ENCODE measurements around the gene NRM. TPM values are rescaled to one million over a fixed set of nuclear protein-coding genes. Genes with fewer than 3 reads are reported as not detected.

NRM gene
- total and polyA plus RNA-seq, 2 of the 13 experiments (the other 11 are each of a cell fraction or from before 2014, with no cell fraction given), result 12.5 to 16.0 TPM

DNA sequence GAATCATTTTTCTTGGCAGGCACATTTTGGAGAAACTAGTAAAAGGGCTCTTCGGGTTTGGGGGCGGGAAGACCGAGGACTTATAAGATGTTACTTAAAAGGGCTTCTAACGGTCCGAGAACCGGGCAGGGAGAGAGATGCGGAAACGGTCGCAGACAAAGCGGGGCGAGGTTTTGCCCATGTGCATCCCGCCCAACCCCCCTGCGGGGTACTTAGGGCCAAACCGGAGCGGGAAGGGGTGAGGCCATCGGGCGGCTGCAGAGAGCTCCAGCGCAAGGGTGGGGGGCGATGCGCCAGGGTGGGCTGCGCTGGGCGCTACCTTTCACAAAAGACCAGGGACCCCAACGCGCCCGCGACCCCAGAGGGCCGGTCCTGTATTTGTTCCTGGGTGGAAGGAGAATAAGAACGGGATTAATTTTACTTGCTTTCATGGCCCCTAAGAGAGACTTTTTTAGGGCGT is 30.0 kb upstream of the NRM start:
- Histone ChIP-seq H3K27ac (ENCODE audit: extremely low read length, insufficient read depth, low read length) (peak overlapping the region; percentile 96), H3K9me3 (ENCODE audit: low read length) (no peaks in the 10 kb centered on the region), H3K79me2 (ENCODE audit: insufficient read depth, low read length) (peaks cover 46% of the 10 kb centered on the region), H3K9ac (ENCODE audit: insufficient read depth, low read depth, low read length) (peak overlapping the region; percentile 96), H4K20me1 (ENCODE audit: insufficient read depth, low read length) (peaks cover 43% of the 10 kb centered on the region), H3K4me2 (ENCODE audit: low read depth, low read length) (peak overlapping the region; percentile 66), H3K36me3 (replicated peaks in 1 of 2; ENCODE audit: control insufficient read depth in 1 of 2, insufficient read depth in 2 of 2, low read length in 2 of 2) (peaks cover 13 to 35% of the 10 kb centered on the region in 2 experiments), H2AFZ (ENCODE audit: low read length) (no peak overlapping the region), H3K4me3 (replicated peaks in 1 of 3; ENCODE audit: insufficient read depth in 1 of 3, low read depth in 2 of 3, low read length in 3 of 3) (peak overlapping the region; percentile 89 to 94 (median 90)), H3K4me1 (ENCODE audit: insufficient read depth, low read length) (peaks cover 63% of the 10 kb centered on the region), H3K27me3 (ENCODE audit: control insufficient read depth in 1 of 2, insufficient read depth in 2 of 2, low read length in 2 of 2) (no peaks in the 10 kb centered on the region; a peak in 1 of 5 replicates)
- under 1% methylated on average over 29 of the region's 29 CpGs for WGBS (ENCODE audit: low lambda C conversion rate)
- intact Hi-C loops (cut with micrococcal nuclease; ENCODE audit: unreplicated experiment) (loop anchor here (1.0 to 5.0 kb wide), 4 partner anchors 29 to 238 kb away; partner anchors contain the start of genes MRPS18B and PPP1R10), in situ Hi-C loops (cut with HindIII; ENCODE audit: extremely low pct_ligation_motif_present, low pct_unique_long_range_greater_than_20kb) (loop anchor here (5.0 to 10.0 kb wide), 2 partner anchors 43 to 236 kb away; partner anchors contain the start of gene HLA-E)
- POLR2A ChIA-PET, result interaction anchor here (0.6 to 5.0 kb wide), 23 partner anchors 10 to 262 kb away, joined by 3 to 92 read pairs (median 9); partner anchors contain the start of genes DHX16, FLOT1, IER3 and MRPS18B
- no peak for ATAC-seq
- no peak for FAIRE-seq
- BruUV-seq (replicated peaks), result TSS peak; percentile 61
- CTCF ChIA-PET (ENCODE audit: low intra/inter-chr PET ratio, low total read pairs), result interaction anchor here (1.0 to 3.5 kb wide), 3 partner anchors 38 to 48 kb away, joined by 4 to 130 read pairs (median 4); partner anchors contain the start of gene DHX16
- peak; percentile 57 for DNase-seq (ENCODE audit: low spot score)
- TF ChIP-seq ZNF784 (CRISPR knock-in tag; IDR thresholded peaks at IDR 0.05; ENCODE audit: borderline replicate concordance), result no peak
- TF ChIP-seq MYC (CRISPR knock-in tag; IDR thresholded peaks at IDR 0.05; ENCODE audit: borderline replicate concordance), result peak; percentile 25; the same call in 1 of the 2 replicates
- no peak for TF ChIP-seq FLYWCH1 (CRISPR knock-in tag; IDR thresholded peaks at IDR 0.05)
- no peak for TF ChIP-seq SOX5 (CRISPR knock-in tag; IDR thresholded peaks at IDR 0.05; ENCODE audit: borderline replicate concordance)
- 0 out of 2 replicates have a peak, but pooled peaks have one; percentile 16 for TF ChIP-seq NAIF1 (CRISPR knock-in tag; IDR thresholded peaks at IDR 0.05; ENCODE audit: borderline replicate concordance)
- TF ChIP-seq, protein P1, sequence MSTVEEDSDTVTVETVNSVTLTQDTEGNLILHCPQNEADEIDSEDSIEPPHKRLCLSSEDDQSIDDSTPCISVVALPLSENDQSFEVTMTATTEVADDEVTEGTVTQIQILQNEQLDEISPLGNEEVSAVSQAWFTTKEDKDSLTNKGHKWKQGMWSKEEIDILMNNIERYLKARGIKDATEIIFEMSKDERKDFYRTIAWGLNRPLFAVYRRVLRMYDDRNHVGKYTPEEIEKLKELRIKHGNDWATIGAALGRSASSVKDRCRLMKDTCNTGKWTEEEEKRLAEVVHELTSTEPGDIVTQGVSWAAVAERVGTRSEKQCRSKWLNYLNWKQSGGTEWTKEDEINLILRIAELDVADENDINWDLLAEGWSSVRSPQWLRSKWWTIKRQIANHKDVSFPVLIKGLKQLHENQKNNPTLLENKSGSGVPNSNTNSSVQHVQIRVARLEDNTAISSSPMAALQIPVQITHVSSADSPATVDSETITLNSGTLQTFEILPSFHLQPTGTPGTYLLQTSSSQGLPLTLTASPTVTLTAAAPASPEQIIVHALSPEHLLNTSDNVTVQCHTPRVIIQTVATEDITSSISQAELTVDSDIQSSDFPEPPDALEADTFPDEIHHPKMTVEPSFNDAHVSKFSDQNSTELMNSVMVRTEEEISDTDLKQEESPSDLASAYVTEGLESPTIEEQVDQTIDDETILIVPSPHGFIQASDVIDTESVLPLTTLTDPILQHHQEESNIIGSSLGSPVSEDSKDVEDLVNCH (CRISPR knock-in tag; IDR thresholded peaks at IDR 0.05), result no peak
- TF ChIP-seq EEA1 (CRISPR knock-in tag; IDR thresholded peaks at IDR 0.05; ENCODE audit: borderline replicate concordance), result 0 out of 2 replicates have a peak, but pooled peaks have one; percentile 16
- 0 out of 2 replicates have a peak, but pooled peaks have one; percentile 31 for TF ChIP-seq GPN1 (CRISPR knock-in tag; IDR thresholded peaks at IDR 0.05; ENCODE audit: borderline replicate concordance)
- TF ChIP-seq ZFP90 (CRISPR knock-in tag; IDR thresholded peaks at IDR 0.05; ENCODE audit: borderline replicate concordance), result peak; percentile 54; the same call in 1 of the 2 replicates
- TF ChIP-seq PLSCR1 (CRISPR knock-in tag; IDR thresholded peaks at IDR 0.05; ENCODE audit: borderline replicate concordance), result 0 out of 2 replicates have a peak, but pooled peaks have one; percentile 40
- TF ChIP-seq ZBTB2 (CRISPR knock-in tag; IDR thresholded peaks at IDR 0.05; ENCODE audit: low read depth), result 0 out of 2 replicates have a peak, but pooled peaks have one; percentile 31
- no peak for TF ChIP-seq NFKB2 (CRISPR knock-in tag; IDR thresholded peaks at IDR 0.05; ENCODE audit: borderline replicate concordance)
- peak; percentile 30; the same call in 1 of the 2 replicates for TF ChIP-seq ZBTB7B (CRISPR knock-in tag; IDR thresholded peaks at IDR 0.05)
- TF ChIP-seq ZSCAN25 (CRISPR knock-in tag; IDR thresholded peaks at IDR 0.05), result peak; percentile 94
- TF ChIP-seq JUN (CRISPR knock-in tag; IDR thresholded peaks at IDR 0.05), result no peak
- TF ChIP-seq ZNF335 (CRISPR knock-in tag; IDR thresholded peaks at IDR 0.05), result no peak
- no peak for TF ChIP-seq ZNF570 (CRISPR knock-in tag; IDR thresholded peaks at IDR 0.05; ENCODE audit: borderline replicate concordance)
- TF ChIP-seq ZNF34 (CRISPR knock-in tag; IDR thresholded peaks at IDR 0.05; ENCODE audit: borderline replicate concordance), result no peak

Data from HepG2 (cell line).